GM21529 (cell line): Measurements from ENCODE around the gene SLC26A4.

Experiments used
- ATAC-seq: cut with Tn5 transposase; IDR thresholded peaks from one replicate; pipeline ENCODE4 v1.9.1; 2021; ENCODE audit not compliant: unreplicated experiment

SLC26A4 gene

DNA sequence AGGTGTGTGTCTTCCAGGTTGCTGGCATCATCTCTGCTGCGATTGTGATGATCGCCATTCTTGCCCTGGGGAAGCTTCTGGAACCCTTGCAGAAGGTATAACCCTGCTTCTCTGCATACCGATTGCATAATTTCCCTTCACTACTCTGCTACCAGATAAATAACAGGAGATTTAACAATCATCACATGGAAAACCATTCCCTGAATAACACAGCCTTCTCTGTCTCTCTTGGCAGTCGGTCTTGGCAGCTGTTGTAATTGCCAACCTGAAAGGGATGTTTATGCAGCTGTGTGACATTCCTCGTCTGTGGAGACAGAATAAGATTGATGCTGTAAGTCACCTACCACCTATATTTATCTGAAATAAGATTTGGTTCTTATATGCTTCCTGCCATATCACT is 33.8 kb downstream of the SLC26A4 start:
- no peak for ATAC-seq

DNA sequence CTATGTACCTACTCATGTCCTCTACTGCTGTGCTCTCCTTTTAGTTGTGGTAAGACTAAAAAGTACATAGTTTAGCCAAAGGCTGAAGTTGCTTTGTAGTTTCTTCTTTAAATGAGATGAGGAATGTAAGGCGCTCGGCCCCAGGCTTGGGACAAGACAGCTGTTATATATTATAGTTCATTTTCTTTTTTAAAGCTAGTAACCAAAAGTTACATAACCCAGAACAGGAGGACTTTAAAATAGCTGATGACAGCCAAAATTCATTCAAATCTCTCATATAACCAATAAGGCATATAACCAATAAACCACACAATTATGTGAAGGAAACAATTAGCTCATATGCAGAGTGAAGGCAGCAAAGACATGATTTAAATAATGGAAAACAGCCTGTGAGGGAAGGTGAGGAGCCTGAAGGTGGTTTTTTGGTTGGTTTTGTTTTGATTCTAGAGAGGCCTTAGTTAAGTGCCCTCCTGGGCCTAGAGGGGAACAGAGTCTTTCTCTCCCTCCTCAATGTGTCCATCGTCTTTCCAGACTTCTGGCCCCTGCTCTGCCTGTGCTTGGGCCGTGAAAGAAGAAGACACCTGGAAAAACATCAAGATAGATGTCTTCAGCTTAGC is 35.8 kb downstream of the SLC26A4 start:
- ATAC-seq = no peak

DNA sequence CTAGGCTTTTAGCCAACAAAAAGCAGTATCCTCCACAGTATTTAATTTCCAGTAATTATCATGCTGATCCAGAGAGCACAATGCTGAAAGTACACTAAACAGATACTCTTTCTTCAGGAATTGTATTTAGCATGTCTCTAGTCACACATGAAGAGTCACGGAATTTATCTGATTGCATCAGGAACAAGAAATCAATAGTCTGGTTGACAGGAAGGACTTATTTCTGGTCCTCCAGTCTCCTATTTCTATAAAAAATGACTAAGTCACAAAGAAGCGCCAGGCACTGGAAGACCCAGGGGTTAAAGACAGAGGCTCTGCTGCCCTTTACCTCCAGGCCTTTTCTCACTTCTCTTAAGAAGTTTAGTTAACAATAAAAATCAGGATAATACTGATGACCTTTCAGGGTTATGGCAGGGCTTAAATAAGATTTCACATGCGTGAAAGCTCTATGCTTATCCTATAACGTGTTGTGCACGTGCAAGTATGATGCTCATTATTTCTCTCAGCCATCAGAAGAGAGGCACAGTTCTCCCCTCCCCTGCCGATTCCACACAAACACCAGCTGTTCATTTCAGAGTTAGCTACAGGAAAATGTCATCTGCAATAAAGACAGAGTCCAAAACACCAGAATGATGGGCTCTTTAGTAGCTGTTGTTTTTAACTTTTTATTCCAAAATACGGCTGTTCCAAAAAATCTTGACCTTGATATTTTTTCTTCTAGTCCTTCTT is 36.9 kb downstream of the SLC26A4 start:
- no peak for ATAC-seq

DNA sequence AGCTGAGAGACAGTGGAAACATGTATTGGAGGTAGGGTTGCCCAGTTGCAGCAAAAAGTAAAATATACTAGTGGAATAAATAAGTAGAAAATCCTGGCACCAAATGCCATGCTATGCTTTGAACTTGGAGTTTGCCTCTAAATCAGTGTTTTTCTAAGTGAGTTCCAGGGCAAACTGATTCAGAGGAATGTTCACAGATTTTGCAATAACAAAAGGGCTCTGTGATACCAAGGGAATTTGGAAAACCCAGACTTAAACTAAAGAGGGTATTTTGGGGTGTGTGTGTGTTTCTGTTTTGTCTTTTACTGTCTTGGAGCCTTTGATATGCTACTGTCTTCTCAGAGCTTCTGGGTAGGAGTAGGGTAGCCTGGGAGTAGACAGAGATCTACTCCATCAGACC is 39.9 kb downstream of the SLC26A4 start:
- ATAC-seq = no peak

DNA sequence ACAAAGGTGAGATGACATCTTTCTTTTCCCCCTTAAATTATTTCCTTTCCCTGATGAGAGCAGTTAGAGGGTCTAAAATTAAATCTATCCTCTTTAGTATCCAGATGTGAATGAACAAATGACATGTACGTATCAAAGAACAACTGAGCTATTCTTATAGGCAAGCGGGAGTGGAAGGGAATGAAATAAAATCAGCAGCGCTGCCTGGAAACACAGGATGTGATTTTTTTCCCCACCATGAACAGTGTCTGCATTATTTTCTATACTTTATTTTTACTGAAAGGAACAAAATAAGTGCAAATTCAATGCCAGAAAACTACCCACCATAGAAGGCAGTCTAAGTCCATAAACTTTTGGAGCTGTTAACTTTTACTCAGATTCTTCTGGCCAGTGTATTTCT is 40.6 kb downstream of the SLC26A4 start:
- no peak for ATAC-seq

DNA sequence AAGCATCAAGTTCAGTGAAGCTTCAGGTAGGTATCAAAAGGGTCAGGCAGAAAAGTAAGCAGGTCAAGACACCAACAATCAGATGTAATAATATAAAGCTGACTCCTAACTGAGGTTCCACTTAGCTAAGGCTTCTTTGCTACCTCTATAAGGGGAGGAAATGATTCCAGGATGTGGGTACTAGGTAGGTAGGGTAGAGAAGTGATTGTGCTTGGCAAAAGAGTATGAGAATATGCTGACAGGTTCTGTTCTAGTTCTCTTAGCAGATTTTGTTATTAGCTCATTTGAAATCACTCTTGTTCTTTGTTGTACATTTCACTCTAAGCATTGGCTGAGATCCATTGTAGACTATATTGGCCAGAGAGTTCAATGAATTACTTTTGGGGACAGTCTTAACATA is 42.6 kb downstream of the SLC26A4 start:
- no peak for ATAC-seq

DNA sequence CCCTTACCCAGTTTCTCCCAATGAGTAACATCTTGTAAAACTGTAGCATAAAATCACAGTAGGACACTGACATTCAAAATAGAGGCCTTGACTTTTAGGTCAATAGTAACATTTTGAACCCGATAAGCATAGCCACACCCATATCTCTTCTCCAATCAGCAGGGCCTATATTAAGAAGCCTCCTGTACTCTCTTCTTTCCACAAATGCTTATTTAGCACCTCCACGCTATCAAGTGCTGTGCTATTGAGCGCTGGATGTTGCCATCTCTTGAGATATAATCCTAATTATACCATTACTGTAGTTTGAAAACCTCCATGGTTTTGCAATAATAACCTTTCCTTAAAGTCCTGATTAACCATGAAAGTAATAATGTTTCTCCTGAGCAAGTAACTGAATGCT is 43.2 kb downstream of the SLC26A4 start:
- ATAC-seq = no peak

DNA sequence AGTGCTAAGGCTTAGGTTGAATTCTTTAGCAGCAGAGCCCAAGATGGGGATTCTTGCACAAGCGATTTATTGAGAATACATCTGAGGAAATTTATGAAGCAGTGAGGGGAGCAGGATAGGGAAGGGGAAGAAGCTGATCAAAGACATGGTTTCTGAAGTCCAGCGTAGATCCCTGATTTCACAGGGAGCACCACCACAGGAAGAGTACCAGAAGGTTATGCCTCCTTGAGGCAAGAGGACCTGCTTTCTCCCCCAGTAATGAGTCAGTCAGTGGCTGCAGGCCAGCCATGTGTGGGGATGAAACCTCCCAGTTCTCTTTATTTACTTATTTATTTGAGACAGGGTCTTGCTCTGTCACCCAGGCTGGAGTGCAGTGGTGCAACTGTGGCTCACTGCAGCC is 48.3 kb downstream of the SLC26A4 start:
- ATAC-seq = no peak

DNA sequence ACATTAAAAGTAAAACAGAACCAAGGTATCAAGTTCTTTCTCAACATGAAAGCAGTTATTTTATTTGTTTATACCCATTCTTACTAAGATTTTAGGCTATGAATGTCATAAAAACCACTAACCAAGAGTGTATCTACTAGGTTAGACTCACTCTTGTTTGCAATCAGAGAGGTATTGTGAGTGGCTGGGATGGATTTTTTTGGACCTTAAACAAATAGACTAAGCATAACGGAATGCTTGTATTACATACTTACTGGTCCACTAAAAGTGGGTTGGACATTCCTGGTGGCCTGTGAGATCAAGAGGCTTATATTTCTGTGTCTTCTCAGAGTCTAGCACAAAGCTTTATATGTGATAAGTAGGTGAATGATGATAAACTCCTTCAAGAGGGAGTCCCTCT is 50.7 kb downstream of the SLC26A4 start:
- ATAC-seq = no peak

DNA sequence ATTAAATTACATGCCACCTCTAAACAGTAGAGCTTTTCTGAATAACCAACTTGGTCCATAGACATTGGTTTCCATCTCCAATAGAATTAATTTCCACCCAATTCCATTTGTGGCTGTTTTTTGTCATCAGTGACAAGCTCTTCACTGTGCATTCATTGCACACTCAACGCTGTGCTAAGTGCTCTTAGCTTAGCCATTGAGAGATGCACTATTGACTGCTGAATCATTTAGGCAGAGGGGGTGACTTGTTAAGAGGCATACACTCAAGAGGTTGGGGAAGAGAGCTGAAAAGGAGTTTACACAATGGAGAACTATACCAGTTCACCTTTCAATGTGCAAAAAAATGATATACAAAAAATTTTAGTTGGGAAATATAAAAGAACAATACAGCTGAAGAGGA is 51.4 kb downstream of the SLC26A4 start:
- no peak for ATAC-seq

DNA sequence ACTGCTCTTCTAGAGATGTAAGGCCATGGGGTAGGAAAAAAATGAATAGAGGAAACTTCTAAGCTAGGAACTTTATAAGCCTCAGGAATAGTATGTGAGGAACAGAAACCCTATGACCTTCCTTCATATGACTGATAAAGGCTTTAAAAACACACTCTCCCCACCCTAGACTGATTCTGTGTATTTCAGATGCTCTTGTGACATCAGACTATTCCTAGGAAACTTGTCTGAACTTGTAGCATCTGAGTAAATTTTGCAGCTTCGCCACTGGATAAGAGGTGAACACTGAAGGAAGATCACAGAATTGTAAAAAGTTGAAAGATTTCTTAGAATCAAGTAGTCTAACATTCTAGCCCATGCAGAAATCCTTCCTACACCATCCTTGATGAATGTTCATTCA is 52.3 kb downstream of the SLC26A4 start:
- no peak for ATAC-seq

DNA sequence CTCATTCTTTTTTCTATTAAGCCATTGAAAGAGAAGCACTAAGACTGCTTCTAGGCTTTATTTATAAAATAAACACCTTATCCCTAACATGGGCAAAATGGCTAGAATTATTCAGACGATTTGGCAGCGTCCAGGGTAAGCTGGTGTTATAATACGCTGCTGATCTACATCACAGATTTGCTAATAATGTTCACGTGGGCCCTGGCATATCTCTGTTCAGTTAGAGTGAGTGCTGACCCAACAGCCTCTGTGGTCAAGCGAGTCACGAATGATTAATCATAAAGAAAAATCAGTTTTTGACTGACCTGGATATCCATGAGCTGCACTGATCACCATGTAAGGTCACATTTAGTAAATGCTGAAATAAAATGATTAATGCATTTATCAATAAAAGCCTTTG is 54.9 kb downstream of the SLC26A4 start:
- ATAC-seq = no peak

DNA sequence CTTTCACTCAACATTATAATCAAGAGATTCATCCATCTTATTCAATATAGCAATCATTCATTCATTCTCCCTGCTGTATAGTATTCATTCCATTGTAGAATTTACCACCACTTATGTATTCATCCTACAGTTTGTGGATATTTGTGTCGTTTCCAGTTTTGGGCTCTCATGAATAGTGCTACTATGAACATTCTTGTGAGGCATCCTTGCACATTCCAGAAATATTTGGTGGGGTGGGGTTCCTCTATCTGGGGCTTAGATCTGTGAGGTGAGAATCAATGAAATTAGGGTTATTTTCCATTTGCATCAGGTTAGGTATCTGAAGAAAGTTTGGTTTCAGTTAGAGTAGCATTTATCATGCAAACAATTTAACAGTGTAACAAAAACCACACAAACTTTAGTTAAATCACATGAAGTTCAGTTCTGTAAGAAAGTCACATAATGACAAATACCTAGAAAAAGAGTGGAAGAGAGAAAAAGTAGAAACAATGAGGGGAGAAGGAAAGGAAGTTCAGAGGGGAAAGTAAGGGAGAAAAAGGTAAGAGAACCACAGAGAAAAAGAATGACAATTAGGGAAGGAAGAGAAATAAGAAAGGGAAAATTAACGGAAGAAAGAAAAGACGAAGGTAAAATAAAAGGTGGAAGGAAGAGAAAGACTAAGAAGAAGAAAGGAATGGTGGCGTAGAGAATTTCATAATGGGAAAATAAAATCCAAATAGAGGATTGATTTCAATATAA is 58.0 kb downstream of the SLC26A4 start:
- ATAC-seq = no peak

DNA sequence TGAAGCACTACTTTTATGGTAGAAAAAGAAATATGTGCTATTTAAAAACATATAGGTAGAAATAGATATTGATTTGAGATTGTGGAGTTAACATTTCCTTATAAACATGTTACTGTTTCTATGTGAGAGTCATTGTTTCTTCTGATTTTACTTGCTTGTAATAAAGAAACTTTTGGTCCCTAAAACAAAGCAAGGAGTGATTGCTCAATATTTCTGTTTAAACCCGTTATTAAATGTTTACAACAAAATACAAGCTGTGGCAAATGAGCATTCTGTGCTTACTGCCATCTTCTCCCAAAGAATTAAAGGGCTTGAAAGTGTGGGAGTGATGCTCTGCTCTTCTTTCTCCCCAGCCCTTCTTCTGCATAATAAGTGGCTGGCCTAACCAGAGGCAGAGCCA is 60.7 kb downstream of the SLC26A4 start:
- ATAC-seq = no peak

DNA sequence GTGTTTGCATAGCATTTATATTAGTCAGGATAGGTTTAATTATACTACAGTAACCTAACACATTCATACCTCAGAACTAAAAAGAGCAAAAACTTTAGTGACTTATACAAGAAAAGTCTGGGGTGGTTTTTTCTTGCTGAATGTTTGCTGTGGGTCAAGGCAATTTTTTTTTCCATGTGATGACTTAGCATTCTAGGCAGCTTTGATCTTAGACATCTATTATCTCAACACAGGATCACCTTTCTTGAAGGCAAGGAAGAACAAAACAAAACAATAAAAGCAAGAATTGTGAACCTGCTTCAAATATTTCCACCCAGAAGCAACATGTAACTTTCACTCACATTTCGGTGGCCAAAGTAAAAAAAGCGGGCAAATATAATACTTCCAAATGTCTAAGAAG is 62.6 kb downstream of the SLC26A4 start:
- ATAC-seq = no peak

DNA sequence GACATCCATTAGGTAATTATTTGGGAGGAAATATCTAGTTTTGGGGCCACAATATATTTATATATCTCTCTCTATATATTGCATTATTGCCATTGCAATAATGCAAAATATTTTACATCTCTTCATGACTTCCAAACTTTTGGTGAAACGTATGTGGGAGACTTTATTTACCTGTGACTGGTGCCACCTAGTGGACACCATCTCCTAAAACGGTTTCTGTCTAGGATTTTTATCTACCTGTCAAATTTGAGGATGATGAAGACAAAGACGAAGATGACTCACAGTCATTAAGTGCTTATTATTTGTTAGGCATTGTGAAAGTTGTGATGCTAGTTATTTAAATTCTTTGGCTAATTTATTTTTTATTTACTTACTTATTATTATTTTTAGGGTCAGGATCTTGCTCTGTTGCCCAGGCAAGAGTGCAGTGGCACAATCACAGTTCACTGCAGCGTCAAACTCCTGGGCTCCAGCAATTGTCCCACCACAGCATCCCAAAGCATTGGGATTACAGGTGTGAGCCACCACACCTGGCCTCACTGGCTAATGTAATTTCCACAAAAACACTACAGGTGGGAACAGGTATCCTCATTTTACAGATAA is 64.6 kb downstream of the SLC26A4 start:
- ATAC-seq = no peak

DNA sequence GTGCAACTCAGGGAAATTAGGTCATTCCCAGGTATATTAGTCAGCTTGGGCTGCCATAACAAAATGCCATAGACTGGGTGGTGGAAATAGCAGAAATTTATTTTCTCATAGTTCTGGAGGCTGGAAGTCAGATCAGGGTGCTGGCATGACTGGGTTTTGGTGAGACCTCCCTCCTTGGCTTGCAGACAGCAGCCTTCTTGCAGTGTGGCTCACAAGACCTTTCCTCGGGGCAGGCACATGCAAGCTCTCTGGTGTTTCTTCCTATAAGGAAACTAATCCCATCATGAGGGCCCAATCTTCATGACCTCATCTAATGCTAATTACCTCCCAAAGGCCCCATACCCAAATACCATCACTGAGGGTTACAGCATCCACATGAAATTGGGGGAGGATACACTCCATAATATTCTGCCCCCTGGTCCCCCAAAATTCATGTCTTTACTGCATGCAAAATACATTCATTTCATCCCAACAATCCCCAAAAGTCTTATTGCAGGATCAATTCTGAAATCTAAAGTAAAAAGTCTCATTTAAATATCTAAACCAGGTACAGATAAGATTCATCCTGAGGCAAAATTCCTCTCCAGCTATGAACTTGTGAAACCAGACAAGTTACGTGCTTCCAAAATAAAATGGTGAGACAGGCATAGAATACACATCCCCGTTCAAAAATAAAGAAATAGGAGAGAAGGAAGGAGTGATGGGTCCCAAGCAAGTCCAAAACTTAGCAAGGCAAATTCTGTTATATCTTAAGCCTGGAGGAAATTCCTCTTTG is 65.9 kb downstream of the SLC26A4 start:
- ATAC-seq = no peak

DNA sequence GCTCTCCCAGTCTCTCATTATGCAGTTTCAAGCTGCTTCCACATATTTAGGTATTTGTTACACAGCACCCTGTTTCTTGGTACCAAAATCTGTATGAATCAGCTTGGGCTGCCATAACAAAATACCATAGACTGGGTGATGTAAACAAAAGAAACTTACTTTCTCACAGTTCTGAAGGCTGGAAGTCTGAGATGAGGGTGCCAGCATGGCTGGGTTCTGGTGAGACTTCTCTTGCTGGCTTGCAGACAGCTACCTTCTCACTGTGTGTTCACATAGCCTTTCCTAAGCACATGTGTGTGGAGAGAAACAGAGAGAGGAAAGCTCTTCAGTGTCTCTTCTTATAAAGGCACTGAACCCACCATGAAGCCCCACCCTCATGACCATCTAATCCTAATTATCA is 67.6 kb downstream of the SLC26A4 start:
- no peak for ATAC-seq

DNA sequence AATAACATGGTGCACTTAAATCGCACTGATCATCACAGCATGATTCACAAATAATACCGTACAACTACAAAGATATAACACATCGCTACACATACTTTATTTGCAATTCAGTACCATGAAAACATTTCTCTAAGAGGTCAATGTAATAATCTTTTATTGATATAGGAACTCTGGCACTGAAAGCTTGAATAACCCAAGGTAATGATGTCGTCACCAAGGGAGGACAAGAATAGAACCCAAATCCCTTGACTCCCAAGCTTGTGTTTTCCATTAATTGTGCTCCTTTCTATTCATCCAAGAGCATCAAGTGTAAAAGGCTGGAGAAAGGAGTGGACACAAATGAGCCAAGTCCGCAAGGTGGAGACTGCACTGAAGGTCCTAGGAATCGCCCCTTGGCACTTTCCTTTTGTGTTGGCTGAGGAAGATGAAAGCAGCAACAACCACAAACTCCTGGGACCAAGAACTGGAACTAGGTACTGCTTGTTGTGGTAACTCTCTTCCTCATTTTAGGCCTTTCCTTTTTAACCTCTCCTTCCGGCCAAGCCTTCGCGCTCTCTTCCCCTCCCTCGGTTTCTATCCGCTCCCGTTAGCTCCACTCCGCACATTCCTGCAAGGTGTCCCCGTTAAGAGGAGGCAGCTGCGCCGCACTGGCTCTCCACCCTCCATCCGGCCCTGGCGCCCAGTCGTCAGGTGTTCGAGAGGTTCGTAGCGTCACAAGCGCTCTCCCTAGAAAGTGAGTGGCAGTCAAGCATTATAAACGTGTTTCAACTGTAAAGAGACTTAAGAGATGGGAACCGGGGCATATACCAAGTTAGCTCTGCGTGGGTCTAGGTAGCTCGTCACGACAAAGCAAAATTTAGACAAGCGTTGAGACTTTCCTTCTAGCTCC is 82.3 kb downstream of the SLC26A4 start:
- ATAC-seq = peak; percentile 38
